GM13977 (cell line): ENCODE measurements around the gene WDFY4.

ENCODE experiments used
- DNase-seq: peaks from one replicate; pipeline ENCODE4 v3.0.0; 2012; ENCODE audit warnings: low spot score
- CTCF ChIP-seq: IDR thresholded peaks from 2 replicates; pipeline ENCODE4 v1.5.1; 2012; ENCODE audit warnings: mild to moderate bottlenecking, control low read depth; ENCODE audit not compliant: insufficient read depth; ENCODE audit errors: extremely low read depth, missing control alignments
- in situ Hi-C: fragments of 300-500 bp; cut with MboI; formaldehyde crosslinking; loops from one replicate; pipeline ENCODE4 v1.12.0; 2022; ENCODE audit warnings: low sequenced_read_pairs, low pct_unique_long_range_greater_than_20kb, mixed read lengths, inconsistent platforms; ENCODE audit not compliant: unreplicated experiment

Gene WDFY4

GRCh38 chr10:48760983-48761382 is 76.3 kb downstream of the WDFY4 start:
- no peak for DNase-seq
- in situ Hi-C loops, result no loop called here
- TF ChIP-seq CTCF, result no peak

DNA sequence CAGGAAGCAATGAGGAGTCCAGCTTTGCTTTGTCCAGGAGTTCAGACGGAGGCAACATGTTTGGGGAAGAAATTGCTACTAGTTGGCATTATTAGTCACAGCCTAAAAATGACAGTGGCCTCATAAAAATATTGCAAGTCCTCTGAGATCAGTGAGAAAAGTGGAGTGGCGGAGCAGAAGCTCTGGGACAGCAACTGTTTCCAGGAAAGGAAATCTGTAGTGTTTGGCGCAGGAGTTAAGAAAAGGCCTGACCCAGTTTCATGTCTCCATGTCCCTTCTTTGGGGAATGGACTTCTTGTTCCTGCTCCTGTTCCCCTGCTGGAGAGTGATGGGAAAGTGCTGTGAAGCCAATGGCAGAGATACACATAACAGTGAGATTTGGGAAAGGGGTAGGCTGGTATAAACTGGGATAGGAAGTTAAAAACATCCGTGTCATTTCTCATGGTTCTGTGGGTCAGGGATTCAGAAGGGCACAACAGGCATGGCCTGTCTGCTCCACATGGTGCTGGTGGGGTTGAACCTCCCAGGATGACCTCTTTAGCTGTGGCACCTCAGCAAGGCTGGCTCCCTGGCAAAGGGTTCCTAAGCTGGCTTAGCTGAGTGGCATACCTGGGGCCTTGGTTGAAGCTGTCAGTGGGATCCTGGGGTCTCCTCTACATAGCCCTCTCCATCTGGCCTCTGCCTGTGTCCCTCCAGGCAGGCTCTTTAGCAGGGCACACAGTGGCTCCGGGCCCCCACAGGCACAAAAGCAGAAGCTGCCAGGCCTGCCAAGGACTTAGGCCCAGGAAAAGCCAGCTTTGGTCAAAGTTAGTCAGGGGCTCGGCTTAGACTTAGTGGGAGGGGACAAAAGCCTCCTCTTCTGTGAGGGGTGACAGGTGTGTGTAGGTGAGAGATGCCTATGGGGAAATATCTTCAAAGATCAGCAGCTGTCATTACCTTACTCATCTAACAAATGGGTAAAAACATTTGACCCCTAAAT is 77.7 kb downstream of the WDFY4 start:
- no peak for DNase-seq
- in situ Hi-C loops, result no loop called here
- no peak for TF ChIP-seq CTCF

DNA sequence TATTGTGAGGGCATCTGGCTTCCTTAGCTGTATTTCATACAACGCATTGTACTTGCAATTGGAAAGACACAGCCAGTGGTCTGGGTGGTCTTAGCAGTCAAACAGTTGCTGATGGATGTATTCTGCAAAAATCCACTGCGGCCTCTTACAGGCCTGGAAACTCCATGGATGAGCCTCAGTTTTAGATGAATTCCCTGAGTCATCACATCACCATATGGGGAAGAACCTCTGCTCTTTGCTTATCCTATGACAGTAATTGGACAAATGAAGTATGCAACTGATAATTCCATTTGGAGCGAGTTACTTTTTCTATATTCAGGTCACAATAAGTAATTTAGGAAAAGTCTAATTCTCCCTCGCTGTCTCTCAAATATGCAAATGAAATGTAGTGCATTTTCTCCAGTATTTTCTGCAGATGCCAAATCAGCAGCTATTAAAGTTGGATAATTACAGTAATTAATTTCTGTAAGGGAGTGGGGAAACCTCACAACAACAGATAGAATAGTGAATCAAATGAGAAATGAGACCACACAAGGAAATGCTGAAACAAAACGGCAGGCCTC is 78.8 kb downstream of the WDFY4 start:
- no peak for TF ChIP-seq CTCF
- no peak for DNase-seq
- in situ Hi-C loops, result no loop called here

- no peak for DNase-seq
- in situ Hi-C loops, result no loop called here
- peak; percentile 0 for TF ChIP-seq CTCF
Measured at GRCh38 chr10:48764486-48764885, 79.8 kb downstream of the WDFY4 start.

DNA sequence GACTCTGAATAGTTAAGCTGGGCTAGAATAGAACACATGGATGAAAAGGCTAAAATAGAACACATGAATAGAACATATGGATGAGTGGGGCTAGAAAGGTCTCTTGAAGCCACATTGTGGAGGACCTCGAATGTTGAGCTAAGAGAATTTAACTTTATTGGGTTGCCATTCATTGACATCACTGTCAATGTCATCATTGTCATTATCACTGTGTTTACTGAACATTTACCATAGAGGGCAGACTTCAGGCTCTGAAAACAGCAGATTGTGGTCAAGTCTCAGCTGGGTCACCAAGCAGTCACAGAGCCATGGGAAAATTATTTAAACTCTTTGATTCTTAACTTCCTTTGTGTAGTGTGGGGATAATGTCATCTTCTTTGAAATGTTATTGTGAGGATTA is 80.4 kb downstream of the WDFY4 start:
- TF ChIP-seq CTCF, result peak; percentile 44
- no peak for DNase-seq
- in situ Hi-C loops, result no loop called here

GRCh38 chr10:48765527-48765926 is 80.9 kb downstream of the WDFY4 start:
- no peak for TF ChIP-seq CTCF
- in situ Hi-C loops, result no loop called here
- DNase-seq, result no peak
